ENCODE measurements around the gene PAK2.
"Not testable (repeated sequence)": the region's sequence is repeated elsewhere in the genome, so short reads cannot be mapped to it uniquely, and the experiment has no call there.

Gene PAK2

DNA sequence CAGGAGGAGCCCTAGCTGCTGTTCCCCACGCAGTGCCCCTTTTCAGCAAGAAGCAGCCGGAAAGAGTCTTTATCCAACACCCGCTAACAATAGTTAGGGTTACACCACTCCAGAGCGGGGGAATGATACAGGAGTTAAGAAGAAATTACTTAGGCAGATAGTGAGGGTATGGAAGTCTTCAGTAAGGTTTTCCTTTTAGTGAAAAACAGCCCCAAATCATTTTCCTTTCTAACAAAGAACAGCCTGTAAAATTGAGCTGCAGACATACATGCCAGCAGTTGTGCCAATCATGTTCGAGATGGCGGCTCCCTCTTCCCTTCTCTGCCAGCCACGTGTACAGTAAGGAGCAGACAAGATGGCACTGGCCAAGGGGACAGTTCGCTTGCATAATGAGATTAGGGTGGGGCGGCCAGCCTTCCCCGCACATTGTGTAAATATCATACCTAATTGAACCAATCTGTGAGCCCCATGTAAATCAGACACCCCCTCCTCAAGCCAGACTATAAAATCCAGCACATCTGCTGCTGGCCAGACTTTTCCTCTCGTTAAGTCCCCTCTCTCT lies 109.6 kb downstream of the PAK2 start:
- no peak for DNase-seq

DNA sequence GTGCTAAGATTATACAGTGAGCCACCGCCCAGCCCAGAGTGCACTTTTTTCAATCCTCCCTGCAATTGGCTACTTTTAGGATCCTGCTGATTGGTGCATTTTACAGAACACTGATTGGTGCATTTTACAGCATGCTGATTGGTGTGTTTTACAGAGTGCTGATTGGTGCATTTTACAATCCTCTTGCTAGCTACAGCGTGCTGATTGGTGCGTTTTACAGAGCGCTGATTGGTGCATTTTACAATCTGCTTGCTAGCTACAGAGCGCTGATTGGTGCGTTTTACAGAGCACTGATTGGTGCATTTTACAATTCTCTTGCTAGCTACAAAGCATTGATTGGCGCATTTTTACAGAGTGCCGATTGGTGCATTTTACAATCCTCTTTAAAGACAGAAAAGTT lies 123.3 kb downstream of the PAK2 start:
- DNase-seq = not testable (repeated sequence)

DNA sequence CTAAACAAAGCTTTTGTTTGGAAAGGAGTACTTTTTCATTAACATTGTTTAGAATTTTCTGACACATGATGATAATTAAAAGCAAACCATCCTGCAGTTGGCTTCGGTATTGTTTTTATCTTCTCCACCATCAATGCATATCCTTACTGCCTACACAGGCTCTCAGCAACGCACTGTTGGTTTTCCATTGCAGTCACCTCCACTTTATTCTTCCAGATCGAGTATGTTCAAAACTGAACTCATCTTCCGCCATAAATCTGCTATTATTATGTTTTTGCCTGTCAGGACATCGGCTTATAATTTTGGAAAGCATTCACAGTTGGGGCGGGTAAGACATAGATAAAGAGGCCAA lies 127.5 kb downstream of the PAK2 start:
- no peak for DNase-seq

- peak; percentile 91 for DNase-seq
These were observed 128.0 kb downstream of the PAK2 start, which contains the start of gene SENP5 for GRCh38 chr3:196867507-196868296. TSS of gene SENP5 (plus strand) at chr3:196867920. CDS start at chr3:196885182, 17,262 bp downstream.

GRCh38 chr3:196868297-196868661 lies 128.6 kb downstream of the PAK2 start:
- DNase-seq = peak; percentile 31

DNA sequence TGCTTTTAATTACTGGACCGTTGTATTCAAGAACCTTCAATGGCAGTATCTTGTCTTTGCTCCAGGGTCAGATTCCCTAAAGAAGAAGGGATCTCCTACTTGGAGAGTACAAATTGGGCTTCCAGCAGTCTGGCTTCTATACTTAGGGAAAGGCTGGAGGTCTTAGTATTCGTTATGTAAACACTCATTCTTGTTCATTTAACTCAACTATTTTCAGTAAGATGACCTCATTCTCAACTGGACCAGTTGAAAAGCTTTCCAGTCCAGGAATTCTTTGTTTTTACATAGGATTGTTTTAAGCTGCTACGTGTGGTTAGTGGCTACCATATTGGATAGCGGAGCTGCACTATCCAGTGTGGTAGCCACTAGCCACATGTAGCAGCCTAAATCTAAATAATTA lies 132.7 kb downstream of the PAK2 start:
- no peak for DNase-seq

DNA sequence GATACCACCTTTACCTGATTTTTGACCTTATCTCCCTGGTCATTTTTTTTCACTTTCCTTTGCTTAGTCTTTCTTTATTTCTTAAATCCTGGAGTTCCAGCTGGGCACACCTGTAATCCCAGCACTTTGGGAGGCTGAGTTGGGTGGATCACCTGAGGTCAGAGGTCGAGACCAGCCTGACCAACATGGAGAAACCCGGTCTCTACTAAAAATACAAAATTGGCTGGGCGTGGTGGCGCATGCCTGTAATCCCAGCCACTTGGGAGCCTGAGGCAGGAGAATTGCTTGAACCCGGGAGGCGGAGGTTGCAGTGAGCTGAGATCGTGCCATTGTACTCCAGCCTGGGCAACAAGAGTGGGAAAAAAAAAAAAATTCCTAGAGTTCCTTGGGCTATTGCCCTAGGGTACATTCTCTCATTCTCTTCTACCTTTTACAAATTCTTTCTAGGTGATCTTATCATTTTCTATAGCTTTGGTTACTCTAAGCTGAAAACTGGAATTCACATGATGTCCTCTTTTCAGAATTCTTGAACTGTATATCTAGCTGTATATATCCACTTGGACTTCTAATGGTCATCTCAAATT lies 134.9 kb downstream of the PAK2 start:
- not testable (repeated sequence) for DNase-seq

GRCh38 chr3:196875258-196875657 lies 135.6 kb downstream of the PAK2 start:
- DNase-seq = no peak
